HepG2 (cell line): ENCODE results near the gene GPS1. TPM values are rescaled to one million over a fixed set of nuclear protein-coding genes. Genes with fewer than 3 reads are reported as not detected.
A peak's percentile ranks its signal among the peaks of the same experiment; 100 is the strongest.

Source experiments
- ATF5 ChIP-seq: sonication (generic); formaldehyde crosslinking; IDR thresholded peaks from 2 replicates; pipeline ENCODE4 v1.4.0; 2020; ENCODE audit warnings: mild to moderate bottlenecking, low read depth, missing genetic modification reagents
- EEA1 ChIP-seq: sonication (generic); formaldehyde crosslinking; IDR thresholded peaks from 2 replicates; pipeline ENCODE4 v1.5.1; 2020; ENCODE audit warnings: mild to moderate bottlenecking, missing genetic modification reagents, borderline replicate concordance
- ELF4 ChIP-seq: sonication (generic); formaldehyde crosslinking; IDR thresholded peaks from 2 replicates; pipeline ENCODE4 v1.5.0; 2020; ENCODE audit warnings: missing genetic modification reagents, mild to moderate bottlenecking, moderate library complexity, borderline replicate concordance
- ESRRA ChIP-seq: sonication (generic); formaldehyde crosslinking; IDR thresholded peaks from 2 replicates; pipeline ENCODE4 v1.5.1; 2020; ENCODE audit warnings: mild to moderate bottlenecking, low read depth, missing genetic modification reagents
- ETV5 ChIP-seq: IDR thresholded peaks from 2 replicates; pipeline ENCODE4 v1.6.1; 2018; ENCODE audit warnings: missing biosample characterization, missing genetic modification reagents, inconsistent platforms, borderline replicate concordance
- GATAD1 ChIP-seq: IDR thresholded peaks from 2 replicates; pipeline ENCODE4 v1.6.1; 2016; ENCODE audit warnings: missing genetic modification reagents, missing compliant biosample characterization
- IRF9 ChIP-seq: sonication (generic); formaldehyde crosslinking; IDR thresholded peaks from 2 replicates; pipeline ENCODE4 v1.8.0; 2022; ENCODE audit warnings: missing genetic modification reagents, mild to moderate bottlenecking, borderline replicate concordance
- KMT2A ChIP-seq: sonication (generic); formaldehyde crosslinking; IDR thresholded peaks from 2 replicates; pipeline ENCODE4 v1.4.0; 2020; ENCODE audit warnings: missing genetic modification reagents
- NFATC3 ChIP-seq: sonication (generic); formaldehyde crosslinking; IDR thresholded peaks from 2 replicates; pipeline ENCODE4 v1.5.1; 2020; ENCODE audit warnings: mild to moderate bottlenecking, missing genetic modification reagents
- NFE2L2 ChIP-seq: fragments of 150-350 bp; IDR thresholded peaks from 2 replicates; pipeline ENCODE4 v1.6.1; 2014; ENCODE audit warnings: low read length
- POGK ChIP-seq: sonication (generic); formaldehyde crosslinking; conservative IDR thresholded peaks from 2 replicates; pipeline ENCODE4 v1.8.0; 2022; ENCODE audit warnings: mild to moderate bottlenecking, moderate library complexity, missing genetic modification reagents
- TCF7L2 ChIP-seq: IDR thresholded peaks from 2 replicates; pipeline ENCODE4 v1.6.1; 2011; ENCODE audit warnings: mild to moderate bottlenecking, low read depth, low read length, moderate library complexity
- TFE3 ChIP-seq: IDR thresholded peaks from 2 replicates; pipeline ENCODE4 v1.6.1; 2016
- XRCC5 ChIP-seq: fragments of 200-400 bp; formaldehyde crosslinking; optimal IDR thresholded peaks from 2 replicates; pipeline ENCODE3; 2017; ENCODE audit warnings: mild to moderate bottlenecking, low read length
- ZBTB21 ChIP-seq: sonication (generic); formaldehyde crosslinking; IDR thresholded peaks from 2 replicates; pipeline ENCODE4 v1.4.0; 2020; ENCODE audit warnings: missing genetic modification reagents
- ZC3H13 ChIP-seq: sonication (generic); formaldehyde crosslinking; IDR thresholded peaks from 2 replicates; pipeline ENCODE4 v1.8.1; 2023; ENCODE audit warnings: mild to moderate bottlenecking, missing genetic modification reagents, moderate library complexity
- ZNF160 ChIP-seq: sonication (generic); formaldehyde crosslinking; IDR thresholded peaks from 2 replicates; pipeline ENCODE4 v1.8.0; 2022; ENCODE audit warnings: mild to moderate bottlenecking, inconsistent platforms, missing genetic modification reagents
- ZNF296 ChIP-seq: sonication (generic); formaldehyde crosslinking; conservative IDR thresholded peaks from 2 replicates; pipeline ENCODE4 v1.5.0; 2020; ENCODE audit warnings: mild to moderate bottlenecking, missing genetic modification reagents
- ZNF546 ChIP-seq: sonication (generic); formaldehyde crosslinking; conservative IDR thresholded peaks from 2 replicates; pipeline ENCODE4 v1.8.1; 2023; ENCODE audit warnings: mild to moderate bottlenecking, missing genetic modification reagents
- ZNF562 ChIP-seq: sonication (generic); formaldehyde crosslinking; IDR thresholded peaks from 2 replicates; pipeline ENCODE4 v1.8.0; 2022; ENCODE audit warnings: missing genetic modification reagents, borderline replicate concordance
- ZNF720 ChIP-seq: sonication (generic); formaldehyde crosslinking; IDR thresholded peaks from 2 replicates; pipeline ENCODE4 v1.4.0; 2020; ENCODE audit warnings: missing genetic modification reagents
- ZNF740 ChIP-seq: sonication (generic); formaldehyde crosslinking; IDR thresholded peaks from 2 replicates; pipeline ENCODE4 v1.4.0; 2020; ENCODE audit warnings: missing genetic modification reagents
- ZNF784 ChIP-seq: sonication (generic); formaldehyde crosslinking; IDR thresholded peaks from 2 replicates; pipeline ENCODE4 v1.5.1; 2020; ENCODE audit warnings: missing genetic modification reagents, mild to moderate bottlenecking, borderline replicate concordance
- polyA plus RNA-seq, 8 experiments: library from polyadenylated mRNA; depleted of rRNA in 3 of 8; stranded (reverse) in 7 of 8; unstranded in 1 of 8; fragments of >200 nt; fragmentation: Illumina TruSeq in 4 of 8; extraction: Trizol in 4 of 8; gene quantifications; 2 replicates each; pipeline versions ENCODE4 v1.2.1 to v1.2.3, GENCODE V29; 2011 to 2016; ENCODE audit warnings: low read depth in 4 of 8, missing spikeins in 1 of 8, mixed read lengths in 1 of 8; ENCODE audit not compliant: insufficient read depth in 1 of 8
- total RNA-seq, 5 experiments: library from RNA; depleted of rRNA; stranded (reverse); fragments of >200 nt; fragmentation: Illumina TruSeq; extraction: Trizol; gene quantifications; 2 replicates each; pipeline ENCODE4 v1.2.3, GENCODE V29; 2016; ENCODE audit warnings: low read depth in 1 of 5

GPS1 gene
- total and polyA plus RNA-seq, 2 of the 13 experiments (the other 11 are each of a cell fraction or from before 2014, with no cell fraction given): 124 to 128 TPM

- TF ChIP-seq POGK (CRISPR knock-in tag): peak; percentile 74
- TF ChIP-seq ESRRA (CRISPR knock-in tag): no peak; the same call in 1 of the 2 replicates
- TF ChIP-seq NFE2L2: no peak
- no peak; the same call in none of the 2 replicates for TF ChIP-seq IRF9
- TF ChIP-seq KMT2A (CRISPR knock-in tag): no peak; the same call in 1 of the 2 replicates
- TF ChIP-seq GATAD1 (CRISPR knock-in tag): peak; percentile 79
- TF ChIP-seq ZNF740: no peak; the same call in 1 of the 2 replicates
- TF ChIP-seq ZNF160: peak; percentile 52; the same call in 1 of the 2 replicates
- peak; percentile 71 for TF ChIP-seq ZNF784 (CRISPR knock-in tag)
- peak; percentile 68 for TF ChIP-seq ZBTB21 (CRISPR knock-in tag)
- TF ChIP-seq EEA1 (CRISPR knock-in tag): peak; percentile 75; the same call in 1 of the 2 replicates
- TF ChIP-seq ZNF562: no peak
- TF ChIP-seq TCF7L2: no peak
- no peak for TF ChIP-seq NFATC3
- 0 out of 2 replicates have a peak, but pooled peaks have one; percentile 73 for TF ChIP-seq ZNF546 (CRISPR knock-in tag)
- no peak for TF ChIP-seq ZNF296
- no peak; the same call in 1 of the 2 replicates for TF ChIP-seq ZNF720 (CRISPR knock-in tag)
- no peak for TF ChIP-seq ELF4 (CRISPR knock-in tag)
- TF ChIP-seq ATF5 (CRISPR knock-in tag): no peak
- TF ChIP-seq XRCC5: no peak
- no peak; the same call in none of the 2 replicates for TF ChIP-seq ZC3H13 (CRISPR knock-in tag)
- TF ChIP-seq TFE3 (CRISPR knock-in tag): peak; percentile 88
- TF ChIP-seq ETV5 (CRISPR knock-in tag): peak; percentile 70; the same call in 1 of the 2 replicates
These were observed 48.0 kb upstream of the GPS1 start (continued) for GRCh38 chr17:82003411-82004381.
